HepG2 (cell line): ENCODE results near the gene DACT2. TPM values are rescaled to one million over a fixed set of nuclear protein-coding genes. Genes with fewer than 3 reads are reported as not detected.
A peak's percentile ranks its signal among the peaks of the same experiment; 100 is the strongest.

Experiments used
- CREM ChIP-seq, 2 experiments: sonication (generic) in 1 of 2; formaldehyde crosslinking in 1 of 2; IDR thresholded peaks; 2 replicates each; pipeline versions ENCODE4 v1.4.0 to v1.6.1; 2016 to 2020; ENCODE audit warnings: antibody characterized with exemption in 1 of 2, mild to moderate bottlenecking in 1 of 2, missing genetic modification reagents in 1 of 2
- ETV5 ChIP-seq: IDR thresholded peaks from 2 replicates; pipeline ENCODE4 v1.6.1; 2018; ENCODE audit warnings: missing biosample characterization, missing genetic modification reagents, inconsistent platforms, borderline replicate concordance
- KAT8 ChIP-seq: IDR thresholded peaks from 2 replicates; pipeline ENCODE4 v1.6.1; 2016; ENCODE audit warnings: missing genetic modification reagents, missing compliant biosample characterization
- MLLT10 ChIP-seq: sonication (generic); formaldehyde crosslinking; IDR thresholded peaks from 2 replicates; pipeline ENCODE4 v1.4.0; 2020; ENCODE audit warnings: missing genetic modification reagents
- POLR2AphosphoS5 ChIP-seq: IDR thresholded peaks from 2 replicates; pipeline ENCODE4 v1.6.1; 2012; ENCODE audit warnings: low read depth, low read length
- RERE ChIP-seq: IDR thresholded peaks from 2 replicates; pipeline ENCODE4 v1.6.1; 2016; ENCODE audit warnings: low read depth, missing genetic modification reagents, missing compliant biosample characterization
- SMAD1 ChIP-seq: sonication (generic); formaldehyde crosslinking; IDR thresholded peaks from 2 replicates; pipeline ENCODE4 v1.4.0; 2020; ENCODE audit warnings: missing genetic modification reagents, low read depth, mild to moderate bottlenecking, borderline replicate concordance
- ZBTB1 ChIP-seq: sonication (generic); formaldehyde crosslinking; IDR thresholded peaks from 2 replicates; pipeline ENCODE4 v1.4.0; 2020; ENCODE audit warnings: missing genetic modification reagents, borderline replicate concordance
- ZFP82 ChIP-seq: sonication (generic); formaldehyde crosslinking; IDR thresholded peaks from 2 replicates; pipeline ENCODE4 v1.5.1; 2020; ENCODE audit warnings: mild to moderate bottlenecking, missing genetic modification reagents, borderline replicate concordance
- ZNF3 ChIP-seq: IDR thresholded peaks from 2 replicates; pipeline ENCODE4 v1.7.0; 2017; ENCODE audit warnings: inconsistent platforms
- ZNF569 ChIP-seq: sonication (generic); formaldehyde crosslinking; IDR thresholded peaks from 2 replicates; pipeline ENCODE4 v1.5.0; 2020; ENCODE audit warnings: mild to moderate bottlenecking, missing genetic modification reagents, moderate library complexity, borderline replicate concordance
- ZNF572 ChIP-seq: sonication (generic); formaldehyde crosslinking; IDR thresholded peaks from 2 replicates; pipeline ENCODE4 v1.5.1; 2020; ENCODE audit warnings: mild to moderate bottlenecking, missing genetic modification reagents
- ZNF768 ChIP-seq: sonication (generic); formaldehyde crosslinking; IDR thresholded peaks from 2 replicates; pipeline ENCODE4 v1.4.0; 2020; ENCODE audit warnings: missing genetic modification reagents
- ZSCAN25 ChIP-seq: sonication (generic); formaldehyde crosslinking; IDR thresholded peaks from 2 replicates; pipeline ENCODE4 v1.8.0; 2022; ENCODE audit warnings: mild to moderate bottlenecking, missing genetic modification reagents
- ZSCAN29 ChIP-seq: sonication (generic); formaldehyde crosslinking; conservative IDR thresholded peaks from 2 replicates; pipeline ENCODE4 v1.4.0; 2020; ENCODE audit warnings: mild to moderate bottlenecking, missing genetic modification reagents
- polyA plus RNA-seq, 8 experiments: library from polyadenylated mRNA; depleted of rRNA in 3 of 8; stranded (reverse) in 7 of 8; unstranded in 1 of 8; fragments of >200 nt; fragmentation: Illumina TruSeq in 4 of 8; extraction: Trizol in 4 of 8; gene quantifications; 2 replicates each; pipeline versions ENCODE4 v1.2.1 to v1.2.3, GENCODE V29; 2011 to 2016; ENCODE audit warnings: low read depth in 4 of 8, missing spikeins in 1 of 8, mixed read lengths in 1 of 8; ENCODE audit not compliant: insufficient read depth in 1 of 8
- total RNA-seq, 5 experiments: library from RNA; depleted of rRNA; stranded (reverse); fragments of >200 nt; fragmentation: Illumina TruSeq; extraction: Trizol; gene quantifications; 2 replicates each; pipeline ENCODE4 v1.2.3, GENCODE V29; 2016; ENCODE audit warnings: low read depth in 1 of 5
- TF ChIP-seq, protein P1 (sequence below): sonication (generic); formaldehyde crosslinking; IDR thresholded peaks from 2 replicates; pipeline ENCODE4 v1.8.0; 2022; ENCODE audit warnings: mild to moderate bottlenecking, missing genetic modification reagents, moderate library complexity
- TF ChIP-seq, protein P2 (sequence below): sonication (generic); formaldehyde crosslinking; IDR thresholded peaks from 2 replicates; pipeline ENCODE4 v1.5.1; 2020; ENCODE audit warnings: mild to moderate bottlenecking, missing genetic modification reagents, borderline replicate concordance
- TF ChIP-seq, protein P3 (sequence below): sonication (generic); formaldehyde crosslinking; IDR thresholded peaks from 2 replicates; pipeline ENCODE4 v1.5.0; 2020; ENCODE audit warnings: missing genetic modification reagents, mild to moderate bottlenecking, borderline replicate concordance

Gene DACT2
- total and polyA plus RNA-seq, 2 of the 13 experiments (the other 11 are each of a cell fraction or from before 2014, with no cell fraction given), result 0.15 TPM; not detected in 1

DNA sequence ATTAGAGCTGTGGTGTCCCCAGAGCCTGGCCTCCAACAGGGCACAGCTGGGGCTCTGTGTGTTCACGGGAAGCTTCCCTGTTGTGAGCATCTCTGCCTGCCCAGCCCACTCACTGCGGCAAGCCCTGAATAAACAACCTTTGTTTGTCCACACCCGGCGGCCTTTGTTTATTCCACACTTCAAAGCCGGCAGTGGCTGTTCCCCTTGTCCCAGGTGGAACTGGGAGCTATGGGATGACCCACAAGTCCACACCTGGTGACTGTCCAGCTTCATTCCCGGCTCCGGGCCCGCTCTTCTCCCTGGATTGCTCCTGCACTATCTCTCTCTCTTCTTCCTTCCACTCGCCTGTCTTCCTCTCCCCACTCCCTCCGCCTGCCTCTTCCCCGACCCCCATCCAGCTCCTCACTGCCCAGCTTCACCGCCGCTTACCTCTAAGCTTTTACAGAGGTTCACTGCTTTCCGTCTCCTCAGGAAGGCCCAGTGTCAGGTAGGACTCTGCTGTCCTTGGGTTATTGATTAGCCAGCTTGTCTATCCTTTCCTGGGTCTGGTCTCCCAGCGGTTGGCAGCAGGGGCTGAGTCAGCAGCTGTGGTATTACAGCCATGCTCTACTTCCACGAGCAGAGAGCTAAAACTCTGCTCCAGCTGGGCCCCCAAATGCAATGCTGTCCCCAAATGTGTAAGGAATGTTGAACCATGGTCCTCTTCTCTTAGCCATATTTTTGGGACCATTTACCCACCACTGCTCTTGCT is 17.8 kb downstream of the DACT2 start (continued):
- peak; percentile 28; the same call in 1 of the 2 replicates for TF ChIP-seq RERE (CRISPR knock-in tag)
- TF ChIP-seq KAT8, result peak; percentile 64
- no peak for TF ChIP-seq SMAD1
- TF ChIP-seq, protein P1, sequence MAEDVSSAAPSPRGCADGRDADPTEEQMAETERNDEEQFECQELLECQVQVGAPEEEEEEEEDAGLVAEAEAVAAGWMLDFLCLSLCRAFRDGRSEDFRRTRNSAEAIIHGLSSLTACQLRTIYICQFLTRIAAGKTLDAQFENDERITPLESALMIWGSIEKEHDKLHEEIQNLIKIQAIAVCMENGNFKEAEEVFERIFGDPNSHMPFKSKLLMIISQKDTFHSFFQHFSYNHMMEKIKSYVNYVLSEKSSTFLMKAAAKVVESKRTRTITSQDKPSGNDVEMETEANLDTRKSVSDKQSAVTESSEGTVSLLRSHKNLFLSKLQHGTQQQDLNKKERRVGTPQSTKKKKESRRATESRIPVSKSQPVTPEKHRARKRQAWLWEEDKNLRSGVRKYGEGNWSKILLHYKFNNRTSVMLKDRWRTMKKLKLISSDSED (CRISPR knock-in tag), result no peak
- TF ChIP-seq POLR2AphosphoS5, result no peak
- peak; percentile 76; the same call in 1 of the 2 replicates for TF ChIP-seq CREM (IDR thresholded peaks at IDR 0.05)
- no peak for TF ChIP-seq CREM (CRISPR knock-in tag; IDR thresholded peaks at IDR 0.05)
- TF ChIP-seq ETV5 (CRISPR knock-in tag), result peak; percentile 13; the same call in 1 of the 2 replicates
- no peak for TF ChIP-seq ZNF572 (CRISPR knock-in tag)
- TF ChIP-seq ZNF768, result no peak
- no peak for TF ChIP-seq ZFP82 (CRISPR knock-in tag)
- TF ChIP-seq, protein P2, sequence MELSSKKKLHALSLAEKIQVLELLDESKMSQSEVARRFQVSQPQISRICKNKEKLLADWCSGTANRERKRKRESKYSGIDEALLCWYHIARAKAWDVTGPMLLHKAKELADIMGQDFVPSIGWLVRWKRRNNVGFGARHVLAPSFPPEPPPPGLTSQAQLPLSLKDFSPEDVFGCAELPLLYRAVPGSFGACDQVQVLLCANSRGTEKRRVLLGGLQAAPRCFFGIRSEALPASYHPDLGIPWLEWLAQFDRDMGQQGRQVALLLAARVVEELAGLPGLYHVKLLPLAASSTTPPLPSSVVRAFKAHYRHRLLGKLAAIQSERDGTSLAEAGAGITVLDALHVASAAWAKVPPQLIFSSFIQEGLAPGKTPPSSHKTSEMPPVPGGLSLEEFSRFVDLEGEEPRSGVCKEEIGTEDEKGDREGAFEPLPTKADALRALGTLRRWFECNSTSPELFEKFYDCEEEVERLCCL (CRISPR knock-in tag), result no peak
- TF ChIP-seq ZBTB1, result no peak
- TF ChIP-seq, protein P3, sequence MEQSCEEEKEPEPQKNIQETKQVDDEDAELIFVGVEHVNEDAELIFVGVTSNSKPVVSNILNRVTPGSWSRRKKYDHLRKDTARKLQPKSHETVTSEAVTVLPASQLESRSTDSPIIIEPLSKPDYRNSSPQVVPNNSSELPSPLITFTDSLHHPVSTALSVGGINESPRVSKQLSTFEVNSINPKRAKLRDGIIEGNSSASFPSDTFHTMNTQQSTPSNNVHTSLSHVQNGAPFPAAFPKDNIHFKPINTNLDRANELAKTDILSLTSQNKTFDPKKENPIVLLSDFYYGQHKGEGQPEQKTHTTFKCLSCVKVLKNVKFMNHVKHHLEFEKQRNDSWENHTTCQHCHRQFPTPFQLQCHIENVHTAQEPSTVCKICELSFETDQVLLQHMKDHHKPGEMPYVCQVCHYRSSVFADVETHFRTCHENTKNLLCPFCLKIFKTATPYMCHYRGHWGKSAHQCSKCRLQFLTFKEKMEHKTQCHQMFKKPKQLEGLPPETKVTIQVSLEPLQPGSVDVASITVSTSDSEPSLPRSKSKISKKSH (CRISPR knock-in tag), result 0 out of 2 replicates have a peak, but pooled peaks have one; percentile 54
- no peak for TF ChIP-seq ZNF569 (CRISPR knock-in tag)
- 0 out of 2 replicates have a peak, but pooled peaks have one; percentile 51 for TF ChIP-seq ZSCAN29 (CRISPR knock-in tag)
- 0 out of 2 replicates have a peak, but pooled peaks have one; percentile 35 for TF ChIP-seq ZSCAN25 (CRISPR knock-in tag)
- TF ChIP-seq ZNF3, result no peak; the same call in 1 of the 2 replicates
- no peak for TF ChIP-seq MLLT10 (CRISPR knock-in tag)
